Skeletal muscle tissue (tissue), 1 donor: Measurements from ENCODE around the gene ECE1. TPM values are rescaled to one million over a fixed set of nuclear protein-coding genes. Genes with fewer than 3 reads are reported as not detected.

Experiments
- total RNA-seq: library from RNA; depleted of rRNA; stranded (reverse); fragments of >200 nt; gene quantifications from one replicate; pipeline ENCODE4 v1.2.3, GENCODE V29; 2014

ECE1 gene
- total RNA-seq, 1 donor from 2014 or later = 25.6 TPM

Other genes starting within 250 kb of the ECE1 start
- 23.5 TPM for gene EIF4G3, start 113.6 kb downstream of the ECE1 start, total RNA-seq
- 5.7 TPM for gene NBPF3, start 149.7 kb upstream of the ECE1 start, total RNA-seq
- 1.0 TPM for gene ALPL, start 219.0 kb upstream of the ECE1 start, total RNA-seq